HG02571 (cell line): ENCODE results near the gene ASTN2.

Source experiments
- ATAC-seq: cut with Tn5 transposase; IDR thresholded peaks from one replicate; pipeline ENCODE4 v1.9.1; 2021; ENCODE audit warnings: mild to moderate bottlenecking, moderate library complexity; ENCODE audit not compliant: unreplicated experiment

The ASTN2 gene, protein sequence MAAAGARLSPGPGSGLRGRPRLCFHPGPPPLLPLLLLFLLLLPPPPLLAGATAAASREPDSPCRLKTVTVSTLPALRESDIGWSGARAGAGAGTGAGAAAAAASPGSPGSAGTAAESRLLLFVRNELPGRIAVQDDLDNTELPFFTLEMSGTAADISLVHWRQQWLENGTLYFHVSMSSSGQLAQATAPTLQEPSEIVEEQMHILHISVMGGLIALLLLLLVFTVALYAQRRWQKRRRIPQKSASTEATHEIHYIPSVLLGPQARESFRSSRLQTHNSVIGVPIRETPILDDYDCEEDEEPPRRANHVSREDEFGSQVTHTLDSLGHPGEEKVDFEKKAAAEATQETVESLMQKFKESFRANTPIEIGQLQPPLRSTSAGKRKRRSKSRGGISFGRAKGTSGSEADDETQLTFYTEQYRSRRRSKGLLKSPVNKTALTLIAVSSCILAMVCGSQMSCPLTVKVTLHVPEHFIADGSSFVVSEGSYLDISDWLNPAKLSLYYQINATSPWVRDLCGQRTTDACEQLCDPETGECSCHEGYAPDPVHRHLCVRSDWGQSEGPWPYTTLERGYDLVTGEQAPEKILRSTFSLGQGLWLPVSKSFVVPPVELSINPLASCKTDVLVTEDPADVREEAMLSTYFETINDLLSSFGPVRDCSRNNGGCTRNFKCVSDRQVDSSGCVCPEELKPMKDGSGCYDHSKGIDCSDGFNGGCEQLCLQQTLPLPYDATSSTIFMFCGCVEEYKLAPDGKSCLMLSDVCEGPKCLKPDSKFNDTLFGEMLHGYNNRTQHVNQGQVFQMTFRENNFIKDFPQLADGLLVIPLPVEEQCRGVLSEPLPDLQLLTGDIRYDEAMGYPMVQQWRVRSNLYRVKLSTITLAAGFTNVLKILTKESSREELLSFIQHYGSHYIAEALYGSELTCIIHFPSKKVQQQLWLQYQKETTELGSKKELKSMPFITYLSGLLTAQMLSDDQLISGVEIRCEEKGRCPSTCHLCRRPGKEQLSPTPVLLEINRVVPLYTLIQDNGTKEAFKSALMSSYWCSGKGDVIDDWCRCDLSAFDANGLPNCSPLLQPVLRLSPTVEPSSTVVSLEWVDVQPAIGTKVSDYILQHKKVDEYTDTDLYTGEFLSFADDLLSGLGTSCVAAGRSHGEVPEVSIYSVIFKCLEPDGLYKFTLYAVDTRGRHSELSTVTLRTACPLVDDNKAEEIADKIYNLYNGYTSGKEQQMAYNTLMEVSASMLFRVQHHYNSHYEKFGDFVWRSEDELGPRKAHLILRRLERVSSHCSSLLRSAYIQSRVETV (N-terminal part only)

DNA sequence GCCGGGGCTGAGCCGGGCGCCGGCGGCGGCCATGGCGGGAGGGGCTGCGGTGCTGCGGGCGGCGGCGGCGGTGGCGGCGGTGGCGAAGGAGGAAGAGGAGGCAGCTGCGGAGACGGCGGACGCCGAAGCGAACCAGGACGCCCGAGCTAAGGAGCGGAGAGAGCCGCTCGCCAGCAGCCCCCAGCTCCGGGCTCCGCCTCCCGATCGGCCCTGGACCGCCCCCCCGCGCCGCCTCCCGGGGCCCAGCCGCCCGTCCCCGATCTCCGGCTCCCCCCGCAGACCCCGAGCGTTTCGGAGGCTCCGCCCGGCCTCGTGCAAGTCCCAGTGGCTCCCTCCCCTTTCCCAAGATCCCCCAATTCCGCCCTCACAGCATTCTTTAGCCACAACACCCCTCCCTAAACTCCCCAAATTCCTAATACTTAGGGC lies at the start of gene ASTN2:
Gene ASTN2 (minus strand): TSS at position 152 of the 426 bp plus-strand sequence. CDS start 119 bp downstream, at position 33.
- no peak for ATAC-seq

DNA sequence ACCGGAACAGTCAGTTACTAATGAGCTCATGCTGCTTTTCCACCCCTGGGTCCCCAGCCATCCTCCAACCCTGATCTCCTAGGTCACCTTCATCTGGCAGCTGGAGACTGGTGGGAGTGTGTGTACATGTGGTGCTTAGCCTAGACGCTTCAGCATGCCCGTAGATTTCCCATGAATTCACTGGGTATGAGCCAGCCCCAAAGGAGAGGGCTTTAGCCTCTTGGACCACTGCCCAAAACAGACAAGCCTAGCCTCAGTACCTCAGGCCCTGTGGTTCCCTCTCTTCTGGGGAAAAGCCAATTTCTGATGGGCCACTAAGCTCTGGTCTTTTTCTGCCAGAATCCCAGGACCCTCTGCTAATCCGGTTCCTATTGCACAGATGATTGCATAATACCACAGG lies 48.0 kb upstream of the ASTN2 start:
- no peak for ATAC-seq

DNA sequence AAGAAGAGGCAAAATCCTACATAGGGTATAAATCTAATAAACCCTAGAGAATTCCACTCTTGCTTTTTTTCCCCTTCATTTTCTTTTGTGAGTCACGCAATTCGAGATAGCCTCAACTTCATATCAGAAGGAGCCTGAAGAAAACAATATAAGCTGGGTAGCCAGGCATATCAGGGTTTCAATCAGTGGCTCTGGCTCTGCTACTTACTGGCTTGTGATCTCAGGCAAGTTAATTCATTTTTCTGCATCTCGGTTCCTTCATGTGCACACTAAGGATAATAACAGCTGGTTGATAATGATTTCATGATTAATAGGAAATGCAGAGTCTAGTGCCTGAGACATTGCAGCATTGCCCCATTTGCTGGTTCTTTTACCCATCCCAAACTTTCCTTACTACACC lies 46.5 kb upstream of the ASTN2 start:
- no peak for ATAC-seq

DNA sequence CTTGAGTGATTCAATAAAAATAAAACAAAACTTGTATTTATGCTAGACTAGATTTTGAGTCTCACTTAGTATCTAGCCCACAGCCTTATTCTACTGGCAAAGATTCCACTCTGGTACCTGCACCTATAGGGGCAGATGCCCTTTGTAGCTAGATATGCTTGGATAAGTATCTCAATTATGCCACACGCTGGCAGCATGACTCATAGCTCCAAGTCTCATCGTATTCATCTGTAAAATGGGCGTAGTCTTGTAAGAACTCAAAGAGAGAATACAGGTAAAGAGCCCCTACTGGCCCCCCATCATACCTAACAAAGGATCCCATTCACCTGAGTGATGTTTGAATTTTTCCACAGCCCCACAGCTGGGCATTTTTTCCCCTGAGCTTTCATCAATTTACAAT lies 45.9 kb upstream of the ASTN2 start:
- ATAC-seq, result no peak

DNA sequence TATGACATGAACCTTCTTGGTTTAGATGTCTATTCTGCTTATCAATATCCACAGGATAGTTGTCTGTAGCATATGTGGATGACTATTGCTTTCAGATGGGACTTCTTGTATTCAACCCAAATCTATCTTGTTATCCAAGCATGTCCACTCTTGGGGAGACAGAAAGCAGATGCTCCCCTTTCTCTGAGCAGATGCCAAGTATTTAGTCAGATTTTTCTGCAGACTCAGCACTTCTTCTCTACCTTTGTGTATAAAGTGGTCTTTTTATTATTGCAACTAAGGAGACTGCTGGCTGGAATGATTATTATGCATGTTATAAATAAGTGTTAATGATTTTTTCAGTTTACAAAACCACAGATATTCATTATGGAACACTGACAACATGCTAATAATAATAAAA lies 45.1 kb upstream of the ASTN2 start:
- ATAC-seq, result no peak

DNA sequence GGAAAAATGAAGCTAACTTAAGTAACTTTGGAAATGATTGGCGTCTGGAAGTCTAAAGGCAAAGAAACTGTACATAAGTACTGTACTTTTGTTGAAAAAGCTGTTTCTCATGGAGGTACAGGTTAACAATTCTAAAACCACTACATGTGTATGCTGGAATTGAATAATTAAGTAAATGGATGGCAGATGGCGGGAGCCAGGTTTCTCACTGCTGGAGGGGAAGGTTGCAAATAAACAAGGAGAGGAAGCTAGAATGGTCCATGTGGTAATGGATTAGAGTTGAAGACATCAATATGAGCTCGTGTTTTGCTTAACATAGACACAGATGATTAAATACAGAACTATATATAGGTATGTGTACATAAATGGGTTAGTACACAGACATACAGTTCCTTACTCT lies 43.2 kb upstream of the ASTN2 start:
- ATAC-seq, result no peak

DNA sequence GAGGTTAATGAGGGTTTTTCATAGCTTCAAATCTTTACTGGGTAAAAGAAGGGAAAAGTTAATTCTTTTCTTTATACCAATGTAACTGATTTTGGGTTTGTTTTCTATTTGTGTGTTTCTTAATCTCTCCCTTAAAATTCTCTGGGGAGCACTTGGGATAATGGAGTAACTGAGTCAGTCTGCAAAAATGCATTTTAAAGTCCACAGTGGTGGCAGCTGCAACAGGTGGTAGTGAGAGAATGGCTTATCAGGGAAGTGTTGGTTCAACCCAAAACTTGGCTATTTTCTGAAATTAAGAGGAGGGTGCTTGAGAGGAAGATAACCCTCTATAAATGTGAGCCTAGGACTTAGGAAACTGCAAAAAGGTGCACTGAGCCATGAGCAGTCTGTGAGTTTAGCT lies 39.9 kb upstream of the ASTN2 start:
- no peak for ATAC-seq

DNA sequence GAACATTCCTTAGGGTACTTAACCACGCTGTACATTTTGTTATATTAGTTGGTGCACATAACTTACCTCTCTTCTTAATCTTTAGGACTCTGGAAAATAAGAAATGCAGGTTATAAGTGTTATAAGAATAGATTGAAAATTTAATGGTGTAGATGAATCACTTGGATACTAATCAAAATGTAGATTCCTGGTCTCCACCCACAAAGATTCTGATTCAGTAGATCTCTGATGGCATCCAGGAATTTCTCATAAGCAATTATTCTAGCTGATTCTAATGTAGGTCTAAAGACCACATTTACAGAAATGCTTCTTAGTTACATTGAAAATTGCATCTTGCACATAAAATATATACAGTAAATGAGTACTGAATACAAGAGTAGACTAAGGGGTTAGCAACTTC lies 38.9 kb upstream of the ASTN2 start:
- ATAC-seq, result no peak

DNA sequence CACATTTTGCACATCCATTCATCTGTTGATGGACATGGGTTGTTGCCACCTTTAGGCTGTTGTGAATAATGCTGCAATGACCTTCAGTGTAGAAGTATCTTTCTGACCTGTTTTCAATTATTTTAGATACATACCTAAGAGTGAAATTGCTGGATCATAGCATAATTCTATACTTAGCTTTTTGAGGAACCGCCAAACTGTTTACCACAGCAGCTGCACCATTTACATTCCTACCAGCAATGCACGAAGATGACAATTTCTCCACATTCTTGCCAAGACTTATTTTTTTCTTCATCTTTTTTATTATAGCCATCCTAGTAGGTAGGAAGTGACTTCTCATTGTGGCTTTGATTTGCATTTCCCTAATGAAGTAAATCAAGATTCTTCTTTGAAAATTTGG lies 36.5 kb upstream of the ASTN2 start:
- no peak for ATAC-seq

DNA sequence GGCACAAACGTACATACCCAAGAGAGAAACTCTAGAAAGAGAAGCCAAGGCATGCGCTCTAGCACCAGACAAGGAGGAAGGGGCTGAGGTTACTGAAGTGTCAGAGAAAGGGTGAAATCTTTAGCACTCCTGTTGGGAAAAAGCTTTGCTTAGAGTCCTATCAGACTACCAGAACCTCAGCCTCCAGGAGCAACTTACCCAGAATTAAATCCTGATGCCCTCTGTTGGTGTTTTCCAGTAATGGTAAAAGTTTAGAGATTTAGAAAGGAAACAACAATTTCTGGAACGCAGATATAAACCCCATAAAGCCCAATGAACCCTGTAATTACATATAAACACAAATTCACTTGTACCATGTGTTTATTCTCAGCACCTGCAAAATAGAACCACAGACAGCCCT lies 33.2 kb upstream of the ASTN2 start:
- ATAC-seq, result no peak

DNA sequence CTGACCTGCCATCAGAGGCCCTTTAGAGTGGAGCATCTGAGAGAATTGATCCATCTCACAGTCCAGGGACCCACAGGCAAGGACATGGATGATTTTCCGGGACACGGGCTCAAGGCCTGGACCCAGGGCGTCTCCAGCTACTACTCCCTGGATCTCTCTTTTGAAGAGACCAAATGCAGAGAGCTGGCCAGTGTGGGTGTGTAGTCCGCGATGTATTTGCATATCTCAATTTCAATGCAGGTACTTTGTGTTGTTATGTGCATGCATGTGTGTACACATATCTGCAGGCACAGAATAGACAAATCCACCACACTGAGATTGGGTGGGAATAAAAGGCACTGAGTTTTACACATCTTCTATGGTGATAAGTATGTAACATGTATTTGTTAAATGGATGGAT lies 30.8 kb upstream of the ASTN2 start:
- ATAC-seq, result no peak

DNA sequence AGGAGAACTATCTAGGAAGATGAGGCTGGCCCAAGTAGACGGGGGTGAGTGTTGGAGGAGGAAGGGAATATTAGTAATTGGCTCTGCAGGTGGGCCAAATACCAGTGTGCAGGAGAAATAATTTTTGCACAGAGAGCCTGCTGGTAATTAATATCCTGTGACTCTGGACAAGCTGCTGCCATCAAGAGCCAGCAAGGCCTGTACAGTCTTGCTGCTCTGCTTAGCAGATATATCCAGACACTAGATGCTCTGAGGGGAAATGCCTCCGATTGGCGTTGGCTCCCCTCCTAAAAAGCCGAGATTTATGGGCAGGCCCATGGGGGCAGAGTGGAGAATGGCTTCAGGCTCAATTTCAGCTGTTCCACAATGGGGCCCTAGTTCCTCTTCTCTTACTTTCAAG lies 29.6 kb upstream of the ASTN2 start:
- no peak for ATAC-seq

DNA sequence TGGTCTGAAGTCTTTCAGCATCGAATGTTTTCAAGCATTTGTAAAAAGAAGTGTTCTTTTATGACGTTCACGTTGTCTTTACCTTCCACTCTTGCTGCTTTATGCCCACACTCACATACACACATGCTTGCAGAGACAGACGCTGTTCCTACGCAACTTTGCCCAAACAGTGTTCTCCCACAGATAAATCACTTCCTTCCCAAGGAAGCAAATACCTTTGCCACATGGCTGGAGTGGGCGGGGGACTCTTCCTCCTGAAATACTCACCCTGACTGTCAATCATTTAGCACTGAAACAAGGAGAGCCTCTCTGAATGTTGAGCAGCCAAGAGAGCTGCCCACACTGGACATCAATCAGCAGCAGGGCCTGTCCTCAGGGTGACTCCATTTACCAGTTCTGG lies 22.4 kb upstream of the ASTN2 start:
- ATAC-seq, result no peak

DNA sequence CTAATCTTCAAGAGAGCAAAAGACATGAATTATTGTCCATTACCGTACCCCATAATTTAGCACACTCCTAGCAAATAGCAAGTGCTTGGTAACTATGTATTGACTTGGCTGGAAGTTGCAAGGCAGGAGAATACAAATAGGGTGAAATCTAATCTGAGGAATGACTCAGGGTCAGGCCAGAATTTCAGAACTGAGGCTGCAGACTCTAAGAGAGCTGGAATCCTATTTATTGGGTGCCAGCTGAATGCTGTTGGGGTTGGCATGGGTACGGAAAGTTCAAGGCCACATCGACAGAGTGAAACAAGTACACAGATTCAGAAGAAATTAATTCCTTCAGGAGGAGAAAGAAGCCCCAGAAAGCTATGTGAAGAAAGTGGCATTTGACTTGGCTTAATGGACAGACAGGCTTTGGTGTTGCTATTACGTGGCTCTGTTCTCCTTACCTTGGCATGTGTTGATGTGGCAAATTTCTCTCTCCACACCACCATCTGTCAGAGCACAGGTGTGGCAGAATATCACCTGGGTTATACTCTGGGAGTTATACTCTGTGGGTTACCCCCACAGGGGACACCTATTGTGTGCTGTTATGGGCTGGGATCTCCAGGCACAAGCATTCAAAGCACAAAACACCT lies 20.9 kb upstream of the ASTN2 start:
- no peak for ATAC-seq

DNA sequence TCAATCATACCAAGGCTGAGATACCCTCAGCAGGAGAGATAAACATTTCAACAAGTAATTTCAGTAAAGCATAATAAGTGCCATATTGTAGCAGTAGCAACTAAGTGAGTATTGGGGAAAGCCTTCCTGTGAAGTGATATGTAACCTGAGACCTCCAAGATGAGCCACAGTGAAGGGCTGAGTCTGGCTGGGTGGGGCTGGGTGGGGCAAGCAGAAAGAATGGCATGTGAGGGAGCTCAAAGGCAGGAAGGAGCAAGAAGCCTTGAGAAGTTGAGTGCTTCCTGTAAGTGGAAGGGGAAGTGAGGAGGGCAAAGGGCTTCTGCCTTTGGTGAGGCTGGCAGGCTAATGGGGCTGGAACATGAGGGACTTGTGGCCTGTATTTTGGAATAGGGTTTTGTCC lies 19.7 kb upstream of the ASTN2 start:
- no peak for ATAC-seq

DNA sequence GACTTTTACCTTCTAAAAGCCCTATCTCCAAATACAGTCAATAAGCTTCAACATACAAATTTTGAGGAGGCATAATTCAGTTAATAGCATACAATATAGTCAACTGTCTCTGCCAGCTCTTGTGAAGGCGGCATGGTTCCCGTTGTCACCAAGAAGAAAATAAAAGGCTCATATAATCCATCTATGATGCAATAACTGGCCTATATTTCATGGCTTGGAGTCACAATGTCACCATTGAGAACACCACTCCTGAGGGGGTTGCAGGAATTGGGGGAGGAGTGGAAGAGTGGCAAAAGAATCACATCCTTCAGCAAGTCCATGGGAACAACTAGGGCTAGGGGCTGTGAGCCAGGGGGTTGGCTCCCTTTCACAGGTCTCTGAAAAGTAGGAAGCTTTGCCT lies 16.0 kb upstream of the ASTN2 start:
- ATAC-seq, result no peak

DNA sequence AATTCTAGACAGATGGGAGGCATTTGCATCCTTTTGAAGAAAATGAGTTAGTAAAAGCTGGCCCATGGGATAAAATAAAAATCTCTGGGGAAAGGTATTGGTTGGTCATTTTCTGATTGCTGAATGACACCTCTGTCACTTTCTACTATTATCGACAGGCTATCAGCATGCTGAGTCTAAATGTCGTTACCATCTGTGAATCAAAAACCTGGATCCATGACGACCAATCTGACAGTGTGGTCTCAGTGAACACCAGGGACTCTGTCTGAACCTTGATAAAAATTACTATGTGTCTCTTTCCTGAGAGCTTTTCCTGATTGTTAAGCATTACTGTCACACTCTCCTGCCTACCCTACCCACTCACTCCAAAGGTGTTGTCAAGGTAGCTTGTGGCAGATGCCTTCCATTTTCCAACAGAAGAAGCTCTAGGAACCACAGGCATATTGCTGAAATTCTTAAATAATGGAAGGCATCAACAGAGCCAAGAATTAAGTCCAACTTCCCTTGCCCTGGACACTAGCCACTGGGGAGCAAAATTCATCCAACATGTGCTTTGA lies 12.6 kb upstream of the ASTN2 start:
- no peak for ATAC-seq

DNA sequence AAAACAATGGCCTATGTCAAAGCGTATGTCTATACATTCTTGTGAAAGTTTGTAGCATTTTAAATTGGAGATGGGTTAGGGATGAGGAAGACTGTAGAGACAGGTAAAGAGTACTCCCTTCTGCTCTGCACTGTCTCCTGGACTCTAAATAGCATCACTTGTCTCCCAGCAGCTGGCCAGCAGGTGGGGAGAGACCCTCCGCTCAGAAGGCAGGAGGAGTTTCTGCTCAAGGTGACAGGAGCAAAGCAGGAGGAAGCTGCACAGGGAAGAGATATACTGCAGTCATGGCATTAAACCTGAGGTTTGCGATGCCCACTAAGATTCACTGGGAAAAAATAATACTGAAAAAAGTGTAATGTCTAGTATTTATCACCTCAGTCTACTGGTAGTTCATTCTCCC lies 10.7 kb upstream of the ASTN2 start:
- ATAC-seq, result no peak

DNA sequence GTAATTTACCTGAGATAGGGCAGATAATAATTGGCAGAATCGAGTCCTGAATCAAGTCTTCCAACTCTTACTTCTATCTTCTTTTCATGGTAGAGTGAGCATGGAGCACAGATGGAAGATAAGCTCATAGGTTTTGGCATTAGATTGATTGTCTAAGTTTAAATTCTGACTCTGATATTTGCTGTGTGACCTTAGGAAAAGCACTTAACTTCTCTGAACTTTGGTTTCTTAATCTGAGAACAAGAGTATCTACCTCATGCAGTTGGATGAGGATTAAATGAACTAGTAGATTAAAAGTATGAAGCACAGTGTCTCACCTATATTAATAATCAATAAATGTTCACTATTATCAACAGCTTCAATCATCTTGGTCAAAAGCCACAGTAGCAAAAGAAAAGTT lies 9.4 kb upstream of the ASTN2 start:
- no peak for ATAC-seq

DNA sequence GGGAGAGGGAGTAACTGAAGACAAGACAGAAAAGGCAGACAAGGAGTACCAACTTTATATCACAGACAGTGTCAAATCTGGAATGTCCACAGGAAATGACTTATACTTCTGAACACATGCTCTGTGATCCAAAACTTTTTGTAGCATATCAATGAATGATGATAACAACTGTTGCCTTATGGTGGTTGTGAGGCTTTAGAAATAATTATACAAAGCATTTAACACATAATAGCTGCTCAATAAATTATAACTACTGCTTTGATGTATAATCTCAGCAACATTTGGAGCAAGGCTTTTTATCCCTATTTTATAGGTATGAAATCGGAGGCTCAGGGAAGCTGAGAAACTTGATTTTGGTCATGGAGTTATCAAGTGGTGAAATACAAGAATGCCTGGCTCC lies 3.3 kb upstream of the ASTN2 start:
- no peak for ATAC-seq

DNA sequence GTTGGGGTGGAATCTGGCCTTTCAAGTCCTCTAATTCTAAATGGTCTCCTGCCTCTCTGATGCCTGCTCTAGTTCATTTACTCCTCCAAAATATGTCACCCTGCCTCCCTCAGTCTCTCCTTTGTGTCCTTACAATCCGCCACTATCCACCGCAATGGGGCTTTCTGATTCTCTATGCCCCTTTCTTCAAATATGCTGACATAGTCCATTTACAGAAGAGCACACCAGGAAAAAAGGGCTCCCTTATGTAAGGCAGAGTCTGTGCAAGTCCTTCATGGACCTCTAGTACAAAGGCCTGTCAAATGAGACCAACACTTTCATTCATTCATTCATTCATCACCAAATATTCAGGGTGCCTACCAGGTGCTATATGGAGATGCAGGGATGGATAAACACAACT lies 2.0 kb upstream of the ASTN2 start:
- ATAC-seq, result no peak
